GM19397 (cell line): ENCODE data around the gene CPVL.

Source experiments
- ATAC-seq: cut with Tn5 transposase; IDR thresholded peaks from one replicate; pipeline ENCODE4 v1.9.1; 2021; ENCODE audit warnings: mild to moderate bottlenecking, moderate library complexity; ENCODE audit not compliant: unreplicated experiment

Gene CPVL

GRCh38 chr7:29007127-29007526 lies 139.2 kb downstream of the CPVL start:
- ATAC-seq = no peak

- ATAC-seq = no peak
Observed at GRCh38 chr7:29005829-29006228, 140.5 kb downstream of the CPVL start.

DNA sequence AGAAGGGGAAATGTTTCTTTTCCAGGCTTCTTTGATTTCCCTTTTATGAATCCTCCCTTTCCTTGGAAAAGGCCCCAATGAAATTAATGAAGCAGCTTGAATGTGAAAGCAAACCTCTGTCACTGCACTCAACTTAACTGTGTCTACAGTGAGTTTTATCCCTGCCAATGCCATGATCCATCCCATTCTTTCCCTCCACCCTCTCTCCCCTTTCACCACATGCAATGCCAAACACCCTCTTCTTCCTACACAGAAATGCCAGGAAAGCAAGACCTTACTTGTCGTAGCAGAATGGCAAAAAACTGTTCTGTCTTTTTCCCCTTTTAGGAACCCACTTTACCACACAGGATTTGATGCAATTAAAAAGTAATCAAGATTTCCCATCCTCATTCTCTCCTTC lies 140.9 kb downstream of the CPVL start:
- ATAC-seq = no peak

DNA sequence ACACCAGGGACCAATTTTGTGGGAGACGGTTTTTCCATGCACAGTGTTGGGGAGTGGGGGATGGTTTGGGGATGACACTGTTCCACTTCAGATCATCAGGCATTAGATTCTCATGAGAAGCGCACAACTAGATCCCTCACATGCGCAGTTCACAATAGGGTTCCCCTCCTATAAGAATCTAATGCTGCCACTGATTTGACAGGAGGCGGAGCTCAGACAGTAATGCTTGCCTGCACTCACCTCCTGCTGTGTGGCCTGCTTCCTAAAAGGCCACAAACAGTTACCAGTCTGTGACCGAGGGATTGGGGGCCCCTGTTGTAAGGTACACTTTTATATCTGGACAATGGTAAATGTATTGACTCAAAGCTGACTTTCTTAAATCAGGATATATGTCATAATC lies 142.6 kb downstream of the CPVL start:
- no peak for ATAC-seq

GRCh38 chr7:29000717-29001076 lies 145.6 kb downstream of the CPVL start:
- ATAC-seq = no peak

DNA sequence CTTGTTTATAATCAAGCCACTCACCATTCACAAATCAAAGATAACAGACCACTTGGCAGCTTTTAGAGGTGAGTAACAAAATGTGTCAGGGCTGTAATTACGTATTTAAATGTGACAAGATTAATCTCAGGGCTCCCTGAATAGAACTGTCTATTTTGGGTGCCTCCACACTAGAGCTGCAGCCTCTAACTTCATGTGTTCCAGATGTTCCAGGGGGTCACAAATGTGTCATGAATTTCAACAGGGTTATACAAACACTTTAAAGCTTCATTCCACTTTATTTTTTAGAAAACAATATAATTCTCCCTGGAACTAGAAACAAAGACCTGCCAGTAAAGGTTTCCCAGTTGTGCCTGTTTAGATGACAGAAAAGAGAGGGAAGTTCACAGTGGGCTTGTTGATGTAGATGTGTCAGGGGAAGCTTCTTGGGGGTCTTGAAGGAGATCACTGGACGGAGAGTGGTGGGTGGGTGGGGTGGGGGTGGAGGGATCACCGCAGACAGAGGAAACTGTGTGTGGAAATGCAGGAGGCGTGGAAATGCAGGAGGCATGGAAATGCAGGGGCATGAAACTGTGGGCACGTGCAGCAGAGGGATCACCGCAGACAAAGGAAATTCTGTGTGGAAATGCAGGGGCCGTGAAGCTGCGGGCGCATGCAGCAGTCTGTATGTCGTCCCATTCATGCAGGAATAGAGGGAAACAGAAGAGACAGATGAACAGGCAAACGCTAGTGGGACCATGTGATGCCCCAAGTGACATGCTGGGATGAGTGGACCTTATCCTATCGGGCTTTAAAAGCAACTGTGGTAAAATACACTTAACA lies 146.2 kb downstream of the CPVL start:
- no peak for ATAC-seq

- no peak for ATAC-seq
Observed at GRCh38 chr7:28999427-28999826, 146.9 kb downstream of the CPVL start.

DNA sequence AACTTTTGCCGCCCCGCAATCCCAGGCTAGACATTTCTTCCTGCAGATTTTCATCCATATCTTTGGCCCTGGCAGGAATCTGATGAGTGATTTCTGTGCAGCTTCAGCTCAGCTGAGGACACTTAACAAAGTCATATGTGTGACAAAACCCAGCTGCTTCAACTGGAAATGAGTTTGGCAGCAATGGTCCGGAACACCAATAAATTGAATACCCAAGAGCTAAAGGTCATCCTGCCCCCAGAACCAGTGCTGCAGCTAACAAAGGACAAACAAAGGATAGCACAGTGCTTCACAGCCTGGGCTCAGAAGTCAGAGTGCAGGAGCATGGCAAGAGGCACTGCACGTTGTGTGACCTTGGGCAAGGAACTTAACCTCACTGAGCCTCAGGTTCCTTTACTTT lies 148.2 kb downstream of the CPVL start:
- no peak for ATAC-seq

GRCh38 chr7:28996836-28997235 lies 149.5 kb downstream of the CPVL start:
- no peak for ATAC-seq

DNA sequence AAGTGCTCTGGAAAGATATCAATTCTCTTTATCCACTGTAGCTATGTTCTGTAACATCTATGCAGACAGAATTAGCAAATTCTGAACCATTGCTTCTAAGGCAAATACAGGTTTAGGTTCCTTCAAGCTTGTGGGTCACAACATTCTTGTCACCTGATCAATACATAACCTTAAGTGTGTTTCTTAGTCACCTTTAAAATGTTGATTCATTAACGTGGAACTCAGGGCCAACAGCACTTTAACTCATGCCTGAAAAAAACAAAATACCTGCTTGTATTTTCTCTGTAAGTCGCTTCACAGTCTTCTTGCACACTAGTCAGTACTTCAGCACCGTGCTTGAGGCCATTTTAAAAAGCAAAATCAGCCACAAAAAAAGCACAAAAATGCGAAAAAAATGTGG lies 153.0 kb downstream of the CPVL start:
- ATAC-seq = no peak

GRCh38 chr7:28992798-28993197 lies 153.5 kb downstream of the CPVL start:
- ATAC-seq = no peak

- no peak for ATAC-seq
Observed at GRCh38 chr7:28990200-28990960, 156.0 kb downstream of the CPVL start.

DNA sequence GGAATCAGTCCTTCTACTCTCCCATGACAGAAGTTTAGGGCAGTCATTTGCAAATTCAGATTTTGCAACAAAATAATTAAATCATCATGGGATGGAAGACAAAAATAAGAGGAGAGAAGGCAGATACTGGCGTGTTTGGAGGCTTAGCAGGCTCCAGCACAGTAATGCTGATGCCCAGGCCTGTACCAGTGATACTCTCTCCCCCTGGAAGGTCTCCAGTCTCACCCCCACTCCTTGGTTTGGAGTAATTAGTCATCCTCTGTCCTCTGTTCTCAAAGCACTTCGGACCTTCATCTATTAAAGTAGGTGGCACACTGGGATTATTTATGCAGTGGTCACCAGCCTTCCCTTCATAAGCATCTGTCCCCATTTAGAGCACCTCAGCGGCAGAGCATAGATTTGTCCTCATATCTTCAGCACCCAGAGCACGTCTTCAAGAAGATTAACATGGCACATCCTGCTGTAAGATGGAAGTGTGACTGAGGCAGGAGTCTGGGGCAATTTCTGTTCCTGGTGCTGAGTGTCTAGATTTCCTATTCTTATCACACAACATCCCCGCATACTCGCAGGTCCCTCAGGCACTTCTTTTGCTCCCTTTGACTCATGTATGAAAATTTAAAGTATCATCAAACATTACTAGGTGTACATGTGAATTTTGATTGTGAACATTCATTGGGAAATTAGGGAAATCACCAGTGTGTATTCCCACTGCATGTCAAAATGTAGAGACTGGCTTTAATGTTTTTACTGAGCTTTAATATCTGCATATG lies 156.9 kb downstream of the CPVL start:
- ATAC-seq = no peak

GRCh38 chr7:28988810-28989209 lies 157.5 kb downstream of the CPVL start:
- ATAC-seq = no peak

DNA sequence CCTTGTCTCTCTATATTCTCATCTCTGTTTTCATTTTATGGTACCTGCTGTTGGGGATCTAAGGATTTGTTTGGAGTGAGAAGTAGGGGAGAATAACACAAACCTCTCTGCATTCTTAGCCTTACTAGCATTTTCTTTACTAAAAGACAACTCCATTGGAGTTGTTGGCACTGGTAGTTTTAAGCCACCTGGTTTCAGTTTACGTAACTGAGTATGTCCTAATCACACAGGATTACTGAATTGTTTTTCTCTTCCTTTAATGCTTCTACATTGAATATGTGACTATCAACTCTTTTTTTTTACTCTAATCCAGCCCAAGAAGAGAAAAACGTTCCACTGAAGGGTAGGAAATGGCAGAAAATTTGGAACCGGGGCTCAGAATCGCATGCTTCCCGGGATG lies 158.2 kb downstream of the CPVL start:
- ATAC-seq = no peak

GRCh38 chr7:28986765-28987110 lies 159.6 kb downstream of the CPVL start:
- ATAC-seq = no peak

GRCh38 chr7:28986028-28986764 lies 160.1 kb downstream of the CPVL start:
- ATAC-seq = no peak

- no peak for ATAC-seq
Observed at GRCh38 chr7:28984631-28985030, 161.7 kb downstream of the CPVL start.

DNA sequence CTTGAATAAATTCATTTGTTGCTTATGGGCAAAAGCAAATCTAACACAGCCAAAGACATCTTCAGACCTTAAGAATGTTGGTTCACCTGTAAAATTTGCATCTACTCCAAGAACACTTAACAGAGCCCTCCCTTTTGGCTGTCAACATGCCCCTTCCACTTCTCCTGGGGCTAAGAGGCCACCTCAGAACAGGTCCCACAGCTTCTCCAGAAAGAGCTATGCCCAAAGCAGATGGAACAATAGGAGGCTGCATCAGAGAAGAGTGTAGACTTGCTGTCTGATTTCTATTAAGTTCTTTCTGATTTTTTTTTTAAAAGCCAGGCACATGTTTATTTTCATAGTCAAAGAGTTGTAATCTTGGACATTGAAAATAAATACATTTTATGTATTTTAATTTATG lies 162.1 kb downstream of the CPVL start:
- ATAC-seq = no peak

GRCh38 chr7:28983396-28984190 lies 162.7 kb downstream of the CPVL start:
- no peak for ATAC-seq

GRCh38 chr7:28981161-28981465 lies 165.2 kb downstream of the CPVL start:
- no peak for ATAC-seq
